H9 (cell line): ENCODE results near the gene AGBL4. TPM values are rescaled to one million over a fixed set of nuclear protein-coding genes. Genes with fewer than 3 reads are reported as not detected.

ENCODE experiments used
- DNase-seq: peaks from one replicate; pipeline ENCODE4 v3.0.0-alpha.2; 2017
- H2AFZ ChIP-seq: one replicate; pipeline ENCODE4 v1.6.1; 2013; ENCODE audit warnings: mild to moderate bottlenecking, low read length, control low read depth, moderate library complexity
- H2AK5ac ChIP-seq: 2 replicates; pipeline ENCODE4 v1.6.1; 2013; ENCODE audit warnings: low read length, control low read depth, mixed read lengths; ENCODE audit not compliant: insufficient read length
- H2BK120ac ChIP-seq: one replicate; pipeline ENCODE4 v1.6.1; 2013; ENCODE audit warnings: low read depth, mild to moderate bottlenecking, low read length, control low read depth, inconsistent platforms; ENCODE audit not compliant: poor library complexity, severe bottlenecking
- H2BK12ac ChIP-seq: 2 replicates; pipeline ENCODE4 v1.6.1; 2013; ENCODE audit warnings: low read length, control low read depth, mixed read lengths, low read depth; ENCODE audit not compliant: insufficient read length
- H2BK15ac ChIP-seq: 2 replicates; pipeline ENCODE4 v1.6.1; 2013; ENCODE audit warnings: low read depth, low read length, control low read depth
- H2BK20ac ChIP-seq: one replicate; pipeline ENCODE4 v1.6.1; 2013; ENCODE audit warnings: low read depth, mild to moderate bottlenecking, low read length, control low read depth, inconsistent platforms; ENCODE audit not compliant: poor library complexity, severe bottlenecking
- H2BK5ac ChIP-seq: 2 replicates; pipeline ENCODE4 v1.6.1; 2013; ENCODE audit warnings: low read length, control low read depth, mixed read lengths; ENCODE audit not compliant: insufficient read length
- H3K14ac ChIP-seq: 2 replicates; pipeline ENCODE4 v1.6.1; 2013; ENCODE audit warnings: low read length, control low read depth; ENCODE audit not compliant: insufficient read depth
- H3K18ac ChIP-seq: 2 replicates; pipeline ENCODE4 v1.6.1; 2013; ENCODE audit warnings: low read depth, mild to moderate bottlenecking, mixed read lengths, low read length, control low read depth; ENCODE audit not compliant: insufficient read length
- H3K23ac ChIP-seq: 2 replicates; pipeline ENCODE4 v1.6.1; 2013; ENCODE audit warnings: low read length, control low read depth, mixed read lengths, low read depth; ENCODE audit not compliant: insufficient read length
- H3K23me2 ChIP-seq: 2 replicates; pipeline ENCODE4 v1.6.1; 2013; ENCODE audit warnings: low read depth, mild to moderate bottlenecking, mixed read lengths, low read length, control low read depth; ENCODE audit not compliant: insufficient read length, poor library complexity, severe bottlenecking
- H3K27ac ChIP-seq: 2 replicates; pipeline ENCODE4 v1.5.1; 2013; ENCODE audit warnings: low read length, control low read depth, mixed read lengths, low read depth; ENCODE audit not compliant: insufficient read length
- H3K27me3 ChIP-seq: 2 replicates; pipeline ENCODE4 v1.6.1; 2013; ENCODE audit warnings: low read length, control low read depth, inconsistent platforms; ENCODE audit not compliant: insufficient read depth
- H3K4ac ChIP-seq: 2 replicates; pipeline ENCODE4 v1.6.1; 2013; ENCODE audit warnings: low read depth, mild to moderate bottlenecking, control low read depth, inconsistent platforms, low read length, moderate library complexity
- H3K4me1 ChIP-seq: 2 replicates; pipeline ENCODE4 v1.6.1; 2013; ENCODE audit warnings: low read length, control low read depth, inconsistent platforms; ENCODE audit not compliant: insufficient read depth
- H3K4me2 ChIP-seq: 2 replicates; pipeline ENCODE4 v1.6.1; 2013; ENCODE audit warnings: low read length, control low read depth, mixed read lengths; ENCODE audit not compliant: insufficient read length, insufficient read depth
- H3K56ac ChIP-seq: 2 replicates; pipeline ENCODE4 v1.6.1; 2013; ENCODE audit warnings: low read depth, mild to moderate bottlenecking, mixed read lengths, low read length, control low read depth; ENCODE audit not compliant: insufficient read length
- H3K79me1 ChIP-seq: 2 replicates; pipeline ENCODE4 v1.6.1; 2013; ENCODE audit warnings: low read depth, mild to moderate bottlenecking, moderate library complexity, low read length, control low read depth, inconsistent platforms; ENCODE audit not compliant: insufficient read depth, poor library complexity, severe bottlenecking
- H3K79me2 ChIP-seq: 2 replicates; pipeline ENCODE4 v1.6.1; 2013; ENCODE audit warnings: low read length, control low read depth, inconsistent platforms; ENCODE audit not compliant: insufficient read depth
- H3K9ac ChIP-seq: 2 replicates; pipeline ENCODE4 v1.6.1; 2013; ENCODE audit warnings: low read length, control low read depth, mixed read lengths; ENCODE audit not compliant: insufficient read length; ENCODE audit errors: extremely low read depth
- H3K9me3 ChIP-seq: one replicate; pipeline ENCODE4 v1.6.1; 2013; ENCODE audit warnings: low read depth, low read length, inconsistent platforms; ENCODE audit not compliant: control insufficient read depth
- H3T11ph ChIP-seq: one replicate; pipeline ENCODE4 v1.6.1; 2013; ENCODE audit warnings: mild to moderate bottlenecking, low read length, control low read depth, inconsistent platforms
- H4K20me1 ChIP-seq: one replicate; pipeline ENCODE4 v1.6.1; 2013; ENCODE audit not compliant: control insufficient read depth, insufficient read length, insufficient read depth
- H4K5ac ChIP-seq: 2 replicates; pipeline ENCODE4 v1.6.1; 2013; ENCODE audit warnings: low read depth, mild to moderate bottlenecking, mixed read lengths, low read length, control low read depth; ENCODE audit not compliant: insufficient read length
- H4K8ac ChIP-seq: replicated peaks from 2 replicates; pipeline ENCODE4 v1.6.1; 2013; ENCODE audit warnings: low read length, control low read depth, mixed read lengths, low read depth; ENCODE audit not compliant: insufficient read length
- H4K91ac ChIP-seq: 2 replicates; pipeline ENCODE4 v1.6.1; 2013; ENCODE audit warnings: low read depth, mild to moderate bottlenecking, moderate library complexity, mixed read lengths, low read length, control low read depth; ENCODE audit not compliant: insufficient read length
- H3K27ac Mint-ChIP-seq, 3 experiments: 2 replicates in 2 of 3; 3 replicates in 1 of 3; pipeline ENCODE4 v1.8.0; 2020 to 2021; ENCODE audit warnings: mixed read lengths in 3 of 3, mild to moderate bottlenecking in 1 of 3, moderate library complexity in 1 of 3
- H3K27me3 Mint-ChIP-seq: 2 replicates; pipeline ENCODE4 v1.8.0; 2021; ENCODE audit warnings: low read depth, mild to moderate bottlenecking, moderate library complexity, mixed read lengths
- H3K36me3 Mint-ChIP-seq, 3 experiments: 2 replicates in 2 of 3; 3 replicates in 1 of 3; pipeline ENCODE4 v1.8.0; 2020 to 2021; ENCODE audit warnings: low read depth in 3 of 3, mixed read lengths in 3 of 3; ENCODE audit not compliant: insufficient read depth in 1 of 3
- H3K4me1 Mint-ChIP-seq, 2 experiments: 2 replicates each; pipeline ENCODE4 v1.8.0; 2020; ENCODE audit warnings: mixed read lengths in 2 of 2
- H3K4me3 Mint-ChIP-seq, 2 experiments: 2 replicates in 1 of 2; 3 replicates in 1 of 2; pipeline ENCODE4 v1.8.0; 2020 to 2021; ENCODE audit warnings: mild to moderate bottlenecking in 2 of 2, mixed read lengths in 2 of 2, moderate library complexity in 1 of 2
- H3K9me3 Mint-ChIP-seq, 2 experiments: 2 replicates in 1 of 2; 3 replicates in 1 of 2; pipeline ENCODE4 v1.8.0; 2020; ENCODE audit warnings: mild to moderate bottlenecking in 2 of 2, mixed read lengths in 2 of 2, moderate library complexity in 1 of 2
- total RNA-seq: library from RNA; stranded (reverse); gene quantifications from 2 replicates; pipeline ENCODE4 v1.2.1, GENCODE V29; 2021
- TF ChIP-seq, protein P1 (sequence below): fragments of 200-600 bp; sonication (generic); conservative IDR thresholded peaks from 3 replicates; pipeline ENCODE4 v1.8.0; 2021; ENCODE audit warnings: antibody characterized with exemption, mild to moderate bottlenecking

Gene AGBL4
- total RNA-seq, 1 experiment from 2014 or later = not detected

DNA sequence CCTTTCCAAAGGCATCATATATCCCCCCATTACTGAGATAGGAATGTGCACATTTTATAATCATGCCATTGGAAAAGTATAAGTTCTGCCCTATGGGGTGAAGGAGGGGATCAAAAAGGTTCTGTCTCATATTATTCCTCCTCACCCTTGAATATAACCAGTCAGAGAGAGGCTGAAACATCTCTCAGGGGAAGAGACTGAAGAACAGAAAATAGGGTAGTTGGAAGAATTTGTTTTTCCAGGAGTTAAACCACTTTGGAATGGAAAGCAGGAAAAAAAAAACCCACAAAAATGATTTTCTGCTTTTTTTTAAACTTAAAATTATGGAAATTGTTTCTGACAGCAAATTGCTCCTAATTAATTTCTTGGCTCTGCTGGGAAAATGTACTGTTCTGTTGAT, 1194.3 kb downstream of the AGBL4 start:
- Mint-ChIP-seq H3K27me3 (peaks cover 31% of the 10 kb centered on the region), H3K36me3 (no peaks in the 10 kb centered on the region), H3K4me3 (no peak overlapping the region), H3K27ac (no peak overlapping the region), H3K9me3 (no peaks in the 10 kb centered on the region), H3K4me1 (no peaks in the 10 kb centered on the region)
- no peak overlapping the region for H2AK5ac ChIP-seq
- H3K4me2 ChIP-seq = no peak overlapping the region
- H2BK5ac ChIP-seq = no peak overlapping the region
- no peak overlapping the region for H2BK20ac ChIP-seq
- TF ChIP-seq, protein P1, sequence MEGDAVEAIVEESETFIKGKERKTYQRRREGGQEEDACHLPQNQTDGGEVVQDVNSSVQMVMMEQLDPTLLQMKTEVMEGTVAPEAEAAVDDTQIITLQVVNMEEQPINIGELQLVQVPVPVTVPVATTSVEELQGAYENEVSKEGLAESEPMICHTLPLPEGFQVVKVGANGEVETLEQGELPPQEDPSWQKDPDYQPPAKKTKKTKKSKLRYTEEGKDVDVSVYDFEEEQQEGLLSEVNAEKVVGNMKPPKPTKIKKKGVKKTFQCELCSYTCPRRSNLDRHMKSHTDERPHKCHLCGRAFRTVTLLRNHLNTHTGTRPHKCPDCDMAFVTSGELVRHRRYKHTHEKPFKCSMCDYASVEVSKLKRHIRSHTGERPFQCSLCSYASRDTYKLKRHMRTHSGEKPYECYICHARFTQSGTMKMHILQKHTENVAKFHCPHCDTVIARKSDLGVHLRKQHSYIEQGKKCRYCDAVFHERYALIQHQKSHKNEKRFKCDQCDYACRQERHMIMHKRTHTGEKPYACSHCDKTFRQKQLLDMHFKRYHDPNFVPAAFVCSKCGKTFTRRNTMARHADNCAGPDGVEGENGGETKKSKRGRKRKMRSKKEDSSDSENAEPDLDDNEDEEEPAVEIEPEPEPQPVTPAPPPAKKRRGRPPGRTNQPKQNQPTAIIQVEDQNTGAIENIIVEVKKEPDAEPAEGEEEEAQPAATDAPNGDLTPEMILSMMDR = no peak
- H4K20me1 ChIP-seq = no peaks in the 10 kb centered on the region
- no peak overlapping the region for H3K9ac ChIP-seq
- H2AFZ ChIP-seq = no peak overlapping the region
- H4K5ac ChIP-seq = no peak overlapping the region
- H3K4ac ChIP-seq = no peak overlapping the region
- H3T11ph ChIP-seq = no peak overlapping the region
- H3K56ac ChIP-seq = no peak overlapping the region
- H2BK12ac ChIP-seq = no peak overlapping the region
- no peak overlapping the region for H3K27ac ChIP-seq
- no peak overlapping the region for H3K23ac ChIP-seq
- H3K27me3 ChIP-seq = no peaks in the 10 kb centered on the region
- H3K23me2 ChIP-seq = no peaks in the 10 kb centered on the region
- no peak overlapping the region for H3K18ac ChIP-seq
- no peak overlapping the region for H2BK120ac ChIP-seq
- H3K9me3 ChIP-seq = no peaks in the 10 kb centered on the region
- H4K91ac ChIP-seq = no peak overlapping the region
- H4K8ac ChIP-seq = no peak overlapping the region
- H3K79me1 ChIP-seq = no peaks in the 10 kb centered on the region
- no peaks in the 10 kb centered on the region for H3K79me2 ChIP-seq
- DNase-seq = no peak
- no peak overlapping the region for H2BK15ac ChIP-seq
- no peak overlapping the region for H3K14ac ChIP-seq
- H3K4me1 ChIP-seq = no peaks in the 10 kb centered on the region
